T-helper 2 cell treated with Interferon-gamma antibody and Interleukin-4, amounts not matched to agents 5 μg/mL and 100 μg/mL, for 36 hours (primary cell): ENCODE measurements around the gene BIRC2.
"Not testable (repeated sequence)": the region's sequence is repeated elsewhere in the genome, so short reads cannot be mapped to it uniquely, and the experiment has no call there.

ENCODE experiments used
- DNase-seq: peaks from one replicate; pipeline ENCODE4 v3.0.0; 2021; ENCODE audit warnings: low spot score
- H3K27ac Mint-ChIP-seq: one replicate; pipeline ENCODE4 v1.8.0; 2021; ENCODE audit warnings: mild to moderate bottlenecking, mixed read lengths
- H3K27me3 Mint-ChIP-seq: one replicate; pipeline ENCODE4 v1.8.0; 2021; ENCODE audit warnings: low read depth, mixed read lengths
- H3K36me3 Mint-ChIP-seq: one replicate; pipeline ENCODE4 v1.8.0; 2021; ENCODE audit warnings: low read depth, mixed read lengths
- H3K4me1 Mint-ChIP-seq: one replicate; pipeline ENCODE4 v1.8.0; 2021; ENCODE audit warnings: low read depth, mixed read lengths
- H3K4me3 Mint-ChIP-seq: one replicate; pipeline ENCODE4 v1.8.0; 2022; ENCODE audit warnings: mild to moderate bottlenecking, moderate library complexity, mixed read lengths
- H3K9me3 Mint-ChIP-seq: one replicate; pipeline ENCODE4 v1.8.0; 2021; ENCODE audit warnings: mixed read lengths

BIRC2 gene

GRCh38 chr11:102374633-102375424, 27.8 kb downstream of the BIRC2 start:
- not testable (repeated sequence) for H3K27me3 Mint-ChIP-seq, DNase-seq, H3K9me3 Mint-ChIP-seq, H3K27ac Mint-ChIP-seq, H3K4me3 Mint-ChIP-seq
- peaks cover 31% of the 10 kb centered on the region for H3K36me3 Mint-ChIP-seq
- H3K4me1 Mint-ChIP-seq: peaks cover 13% of the 10 kb centered on the region

- H3K27me3 Mint-ChIP-seq: no peaks in the 10 kb centered on the region
- H3K4me1 Mint-ChIP-seq: peaks cover 13% of the 10 kb centered on the region
- DNase-seq: no peak
- no peak overlapping the region for H3K27ac Mint-ChIP-seq
- peaks cover 36% of the 10 kb centered on the region for H3K36me3 Mint-ChIP-seq
- no peaks in the 10 kb centered on the region for H3K9me3 Mint-ChIP-seq
- no peak overlapping the region for H3K4me3 Mint-ChIP-seq
Observed at GRCh38 chr11:102375720-102376399, 28.8 kb downstream of the BIRC2 start.

- Mint-ChIP-seq H3K4me1 (peaks cover 10% of the 10 kb centered on the region), H3K27me3 (no peaks in the 10 kb centered on the region), H3K27ac (no peak overlapping the region), H3K9me3 (no peaks in the 10 kb centered on the region), H3K4me3 (no peak overlapping the region), H3K36me3 (peaks cover 31% of the 10 kb centered on the region)
- DNase-seq: no peak
Observed at GRCh38 chr11:102377891-102378290, 30.9 kb downstream of the BIRC2 start.

DNA sequence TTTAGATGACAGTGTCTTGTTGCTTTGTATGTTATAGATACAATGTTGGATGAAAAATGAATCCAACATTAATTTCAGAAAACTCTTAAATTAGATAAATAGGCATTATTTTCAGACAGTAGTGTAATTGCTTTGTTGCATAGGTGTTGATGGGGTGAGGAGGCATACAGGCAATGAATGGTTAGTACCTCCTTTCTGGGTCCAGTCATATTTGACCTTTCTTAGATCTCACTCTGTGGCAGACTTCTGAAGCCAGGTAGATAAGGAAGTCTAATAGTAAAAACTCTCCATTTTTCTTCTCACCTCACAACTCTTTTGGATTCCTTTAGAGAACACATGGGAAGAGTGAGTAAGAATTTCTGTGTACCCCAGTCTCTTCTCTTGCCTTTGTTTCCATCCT, 31.8 kb downstream of the BIRC2 start:
- Mint-ChIP-seq H3K4me1 (peaks cover 10% of the 10 kb centered on the region), H3K27ac (no peak overlapping the region), H3K36me3 (peaks cover 31% of the 10 kb centered on the region), H3K27me3 (no peaks in the 10 kb centered on the region), H3K4me3 (no peak overlapping the region), H3K9me3 (no peaks in the 10 kb centered on the region)
- DNase-seq: no peak

GRCh38 chr11:102382384-102382783, 35.4 kb downstream of the BIRC2 start:
- Mint-ChIP-seq H3K4me1 (peaks cover 13% of the 10 kb centered on the region), H3K27me3 (no peaks in the 10 kb centered on the region), H3K9me3 (no peaks in the 10 kb centered on the region), H3K36me3 (peaks cover 35% of the 10 kb centered on the region), H3K27ac (no peak overlapping the region), H3K4me3 (no peak overlapping the region)
- no peak for DNase-seq

GRCh38 chr11:102383839-102384238, 36.8 kb downstream of the BIRC2 start:
- Mint-ChIP-seq H3K4me3 (no peak overlapping the region), H3K27me3 (no peaks in the 10 kb centered on the region), H3K9me3 (no peaks in the 10 kb centered on the region), H3K36me3 (peaks cover 38% of the 10 kb centered on the region), H3K4me1 (peaks cover 13% of the 10 kb centered on the region), H3K27ac (no peak overlapping the region)
- no peak for DNase-seq

DNA sequence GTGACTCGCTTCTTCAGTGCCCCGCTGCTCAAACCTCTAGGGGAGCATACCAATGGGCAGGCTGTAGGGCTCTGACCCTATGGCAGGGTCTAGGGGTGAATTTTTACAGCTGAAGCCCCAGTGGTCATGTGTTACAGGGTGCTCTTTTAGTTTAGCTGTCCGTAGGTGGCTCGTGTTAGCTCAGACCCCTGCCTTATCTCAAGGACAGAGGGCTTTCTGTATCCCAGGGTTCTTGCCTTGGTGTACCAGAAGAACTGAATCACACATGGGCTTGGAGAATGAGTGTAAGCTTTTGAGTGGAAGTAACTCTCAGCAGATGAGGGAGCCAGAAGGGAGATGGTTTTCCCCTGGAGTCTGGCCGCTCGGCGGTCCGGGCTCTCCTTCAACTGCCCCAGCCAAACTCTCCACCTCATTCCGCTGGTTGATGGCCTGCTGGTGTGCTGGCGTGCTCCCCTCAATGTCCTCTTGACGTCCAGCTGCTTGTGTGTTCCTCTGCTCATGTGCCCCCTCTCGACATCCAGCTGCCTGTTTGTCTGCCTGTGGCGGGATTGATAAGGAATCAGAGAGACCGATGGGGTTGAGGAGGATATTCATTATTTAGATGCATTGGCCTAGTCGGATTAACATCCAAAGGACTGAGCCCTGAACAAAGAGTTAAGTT, 37.5 kb downstream of the BIRC2 start:
- Mint-ChIP-seq H3K27me3 (no peaks in the 10 kb centered on the region), H3K27ac (no peak overlapping the region), H3K4me3 (no peak overlapping the region), H3K9me3 (no peaks in the 10 kb centered on the region), H3K4me1 (peaks cover 13% of the 10 kb centered on the region), H3K36me3 (peaks cover 44% of the 10 kb centered on the region)
- no peak for DNase-seq

DNA sequence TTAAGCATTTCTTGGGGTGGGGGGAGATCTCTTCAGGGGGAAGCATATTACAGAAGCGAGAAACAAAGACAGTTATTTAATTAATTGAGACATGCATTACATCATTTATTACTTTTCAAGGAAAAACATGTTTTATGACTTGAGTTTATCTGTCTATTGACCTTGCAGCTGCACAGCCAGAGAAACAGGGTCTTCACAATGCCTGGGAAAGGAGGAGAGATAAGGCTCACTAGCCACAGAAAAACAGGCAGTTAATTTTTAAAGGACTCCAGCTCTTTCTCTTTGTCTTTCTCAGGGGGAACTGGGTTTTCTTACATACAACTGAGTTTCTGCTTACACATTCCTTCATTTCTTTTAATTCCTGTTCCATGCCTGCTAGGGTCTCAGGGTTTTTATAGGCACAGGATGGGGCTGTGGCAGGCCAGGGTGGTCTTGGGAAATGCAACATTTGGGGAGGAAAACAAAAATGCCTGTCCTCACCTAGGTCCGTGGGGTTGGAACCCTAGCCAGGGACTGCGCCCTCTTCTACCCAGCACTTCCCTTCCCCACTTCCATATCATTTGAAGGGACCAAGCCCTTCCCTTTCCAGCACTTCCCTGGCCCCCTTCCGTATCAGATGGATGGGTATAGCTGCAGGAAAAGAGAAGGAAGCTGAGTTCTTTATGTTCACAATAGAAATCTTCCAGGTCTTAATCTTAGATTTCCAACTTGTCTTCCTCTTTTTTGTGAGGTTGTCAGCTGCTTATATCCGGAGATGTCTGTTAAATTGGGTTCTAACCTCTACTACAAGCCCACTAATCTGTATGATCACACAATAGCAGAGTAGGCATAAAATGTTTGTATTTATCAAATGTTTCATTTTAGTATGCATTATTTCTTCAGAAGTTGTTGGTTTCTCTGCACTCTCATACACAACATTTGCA, 38.3 kb downstream of the BIRC2 start:
- Mint-ChIP-seq H3K4me1 (peaks cover 13% of the 10 kb centered on the region), H3K9me3 (no peaks in the 10 kb centered on the region), H3K27ac (no peak overlapping the region), H3K27me3 (no peaks in the 10 kb centered on the region), H3K4me3 (no peak overlapping the region), H3K36me3 (peaks cover 41% of the 10 kb centered on the region)
- no peak for DNase-seq

GRCh38 chr11:102386136-102386734, 39.2 kb downstream of the BIRC2 start:
- Mint-ChIP-seq H3K27me3 (no peaks in the 10 kb centered on the region), H3K9me3 (no peaks in the 10 kb centered on the region), H3K4me3 (no peak overlapping the region), H3K36me3 (peaks cover 40% of the 10 kb centered on the region), H3K27ac (no peak overlapping the region), H3K4me1 (peaks cover 16% of the 10 kb centered on the region)
- DNase-seq: no peak

DNA sequence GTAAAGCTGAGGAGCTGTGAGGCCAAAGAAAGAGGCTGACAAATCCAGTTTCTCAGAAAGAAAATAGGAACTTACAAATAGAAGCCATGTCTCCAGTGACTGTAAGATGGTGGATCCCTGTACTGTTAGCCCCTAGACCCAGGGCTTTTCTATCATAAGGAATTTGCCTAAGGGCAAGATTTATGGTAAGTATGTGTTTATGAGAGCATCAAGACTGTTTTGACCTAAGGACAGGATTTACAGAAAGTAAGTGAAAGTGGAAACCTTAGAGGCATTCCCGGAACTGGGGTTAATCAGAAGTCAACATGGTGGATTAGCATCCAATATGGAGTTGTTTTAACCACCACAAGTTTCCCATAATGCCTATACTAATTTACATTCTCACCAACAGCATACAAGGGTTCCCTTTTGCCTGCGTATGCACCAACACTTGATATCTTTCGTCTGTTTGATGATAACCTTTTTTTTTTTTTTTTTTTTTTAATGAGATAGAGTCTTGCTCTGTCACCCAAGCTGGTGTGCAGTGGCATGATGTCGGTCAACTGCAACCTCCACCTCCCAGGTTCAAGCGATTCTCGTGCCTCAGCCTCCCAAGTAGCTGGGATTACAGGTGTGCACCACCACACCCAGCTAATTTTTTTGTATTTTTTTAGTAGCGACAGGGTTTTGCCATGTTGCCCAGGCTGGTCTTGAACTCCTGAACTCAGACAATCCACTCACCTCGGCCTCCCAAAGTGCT, 40.2 kb downstream of the BIRC2 start:
- peaks cover 40% of the 10 kb centered on the region for H3K36me3 Mint-ChIP-seq
- peaks cover 16% of the 10 kb centered on the region for H3K4me1 Mint-ChIP-seq
- H3K27me3 Mint-ChIP-seq: no peaks in the 10 kb centered on the region

DNA sequence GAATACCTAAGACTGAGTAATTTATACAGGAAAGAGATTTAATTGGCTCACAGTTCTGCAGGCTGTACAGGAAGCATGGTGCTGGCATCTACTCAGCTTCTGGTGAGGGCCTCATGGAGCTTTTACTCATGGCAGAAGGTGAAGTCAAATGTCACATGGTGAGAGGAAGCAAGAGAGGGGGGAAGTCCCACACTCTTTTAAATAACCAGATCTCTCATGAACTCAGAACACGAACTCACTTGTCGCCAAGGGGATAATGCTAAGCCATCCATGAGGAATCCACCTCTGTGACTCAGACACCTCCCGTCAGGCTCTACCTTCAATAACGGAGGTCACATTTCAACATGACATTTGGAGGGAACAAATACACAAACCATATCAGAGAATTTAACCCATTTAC, 42.2 kb downstream of the BIRC2 start:
- H3K36me3 Mint-ChIP-seq: peaks cover 50% of the 10 kb centered on the region
- H3K27me3 Mint-ChIP-seq: no peaks in the 10 kb centered on the region
- H3K4me3 Mint-ChIP-seq: no peak overlapping the region
- H3K9me3 Mint-ChIP-seq: no peaks in the 10 kb centered on the region
- DNase-seq: no peak
- no peak overlapping the region for H3K27ac Mint-ChIP-seq
- H3K4me1 Mint-ChIP-seq: peaks cover 23% of the 10 kb centered on the region

More for the DNA sequence above, 40.2 kb downstream of the BIRC2 start:
- no peaks in the 10 kb centered on the region for H3K9me3 Mint-ChIP-seq
- H3K27ac Mint-ChIP-seq: no peak overlapping the region
- DNase-seq: no peak
- no peak overlapping the region for H3K4me3 Mint-ChIP-seq

DNA sequence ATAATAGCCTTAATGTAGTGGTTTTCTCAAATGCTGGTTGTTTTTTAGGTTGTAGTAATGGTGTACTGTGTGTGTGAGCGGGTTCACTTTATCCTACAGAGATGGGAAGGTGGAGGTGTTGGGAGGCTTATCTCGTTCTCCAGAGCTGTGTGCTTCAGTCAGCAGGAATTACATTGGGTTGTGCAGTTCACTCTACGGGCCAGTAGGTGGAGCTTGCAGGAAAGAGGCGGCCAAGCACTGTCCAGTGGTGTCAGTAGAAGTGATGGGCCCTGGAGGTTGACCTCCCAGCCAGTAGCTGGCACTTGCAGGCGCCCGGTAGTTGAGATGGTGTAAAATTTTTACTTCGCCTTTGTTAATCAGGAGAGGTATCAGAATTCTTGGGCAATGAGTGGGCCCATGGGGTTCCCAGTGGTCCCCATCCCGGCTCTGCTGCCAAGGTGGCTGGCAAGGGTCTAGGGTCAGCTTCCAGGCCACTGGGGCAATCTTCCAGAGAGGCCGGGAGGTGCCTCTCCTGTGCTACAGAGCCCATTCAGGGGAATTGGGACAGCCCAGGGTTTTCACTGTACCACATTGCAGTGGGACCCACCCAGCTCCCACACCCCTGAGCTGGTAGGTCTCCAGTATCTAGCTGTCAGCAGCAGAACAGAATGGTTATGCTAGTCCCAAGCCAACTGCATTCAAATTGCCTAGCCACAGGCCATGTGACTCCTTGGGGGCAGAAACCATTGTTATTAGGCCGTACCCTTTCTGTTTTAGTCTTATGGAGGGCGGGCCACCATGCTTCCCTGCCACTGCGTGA, 43.9 kb downstream of the BIRC2 start:
- Mint-ChIP-seq H3K36me3 (peaks cover 50% of the 10 kb centered on the region), H3K27me3 (no peaks in the 10 kb centered on the region), H3K27ac (peak overlapping the region; percentile 37), H3K4me3 (no peak overlapping the region), H3K4me1 (peaks cover 19% of the 10 kb centered on the region), H3K9me3 (no peaks in the 10 kb centered on the region)
- peak; percentile 26 for DNase-seq
